Bladder microvascular endothelial cell (primary cell): ENCODE measurements around the gene OR8I2. TPM values are rescaled to one million over a fixed set of nuclear protein-coding genes. Genes with fewer than 3 reads are reported as not detected.

ENCODE experiments used
- total RNA-seq: library from RNA; depleted of rRNA; stranded (reverse); fragments of >200 nt; gene quantifications from 2 replicates; pipeline ENCODE4 v1.2.3, GENCODE V29; 2014

OR8I2 gene
- total RNA-seq: not detected in 2 replicates

DNA sequence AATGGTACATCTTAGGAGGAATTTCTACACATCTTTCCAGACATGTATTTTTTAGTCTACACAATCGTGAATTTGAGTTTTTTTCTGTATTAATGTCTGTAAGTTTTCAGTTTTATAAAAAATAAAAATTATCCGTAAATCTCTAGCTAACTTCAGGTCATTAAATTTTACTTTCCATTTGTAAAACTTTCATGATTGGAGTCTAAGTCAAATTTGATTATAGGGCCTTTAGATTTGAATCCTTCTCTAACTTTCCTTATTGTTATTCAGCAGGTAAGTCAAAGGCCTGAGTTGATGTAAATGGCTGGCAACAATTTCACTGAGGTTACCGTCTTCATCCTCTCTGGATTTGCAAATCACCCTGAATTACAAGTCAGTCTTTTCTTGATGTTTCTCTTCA lies at the start of gene OR8I2:
TSS of gene OR8I2 (plus strand) at position 301 of the 400 bp plus-strand sequence. CDS start at position 301, 0 bp downstream.

DNA sequence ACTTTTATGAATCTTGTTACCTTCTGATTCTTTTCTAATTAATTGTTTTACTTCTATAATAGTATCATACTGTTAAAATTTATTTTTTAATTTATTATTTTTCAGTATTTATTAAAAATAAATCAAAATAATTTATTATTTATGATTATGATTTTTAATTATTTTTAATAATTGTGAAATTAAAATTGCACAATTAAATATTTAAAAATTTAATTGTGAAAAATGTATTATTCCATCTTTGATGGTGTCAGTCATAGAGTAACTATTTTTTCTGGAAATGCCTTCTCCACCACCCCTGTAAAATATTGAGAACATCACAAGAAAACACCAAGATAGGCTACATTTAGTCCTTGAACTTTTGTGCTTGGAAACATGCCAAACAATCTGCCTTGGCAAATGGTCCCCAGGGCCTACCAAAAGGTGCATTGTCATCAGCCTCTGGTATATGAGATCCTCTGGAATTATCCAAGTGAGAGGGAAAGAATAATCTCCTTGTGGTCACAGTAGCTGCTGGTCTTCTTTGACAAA lies 10.2 kb downstream of the OR8I2 start, which contains the start of gene OR8H2:
TSS of gene OR8H2 (plus strand) at position 478 of the 528 bp plus-strand sequence. CDS start 1,356 bp downstream, outside the sequence.

DNA sequence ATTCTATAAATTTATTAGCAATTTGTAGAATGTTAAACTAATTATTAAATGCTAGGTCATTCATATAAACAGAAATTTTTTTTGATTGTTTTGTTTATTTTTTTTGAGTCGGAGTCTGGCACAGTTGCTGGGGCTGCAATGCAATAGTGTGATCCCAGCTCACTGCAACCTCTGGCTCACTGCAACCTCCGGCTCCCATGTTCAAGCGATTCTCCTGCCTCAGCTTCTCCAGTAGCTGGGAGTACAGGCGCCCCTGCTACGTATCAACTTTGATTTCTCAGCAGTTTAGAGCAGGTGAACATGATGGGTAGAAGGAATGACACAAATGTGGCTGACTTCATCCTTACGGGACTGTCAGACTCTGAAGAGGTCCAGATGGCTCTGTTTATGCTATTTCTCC lies 29.0 kb downstream of the OR8I2 start, which contains the start of gene OR8H3:
TSS of gene OR8H3 (plus strand) at position 301 of the 400 bp plus-strand sequence. CDS start at position 301, 0 bp downstream.

DNA sequence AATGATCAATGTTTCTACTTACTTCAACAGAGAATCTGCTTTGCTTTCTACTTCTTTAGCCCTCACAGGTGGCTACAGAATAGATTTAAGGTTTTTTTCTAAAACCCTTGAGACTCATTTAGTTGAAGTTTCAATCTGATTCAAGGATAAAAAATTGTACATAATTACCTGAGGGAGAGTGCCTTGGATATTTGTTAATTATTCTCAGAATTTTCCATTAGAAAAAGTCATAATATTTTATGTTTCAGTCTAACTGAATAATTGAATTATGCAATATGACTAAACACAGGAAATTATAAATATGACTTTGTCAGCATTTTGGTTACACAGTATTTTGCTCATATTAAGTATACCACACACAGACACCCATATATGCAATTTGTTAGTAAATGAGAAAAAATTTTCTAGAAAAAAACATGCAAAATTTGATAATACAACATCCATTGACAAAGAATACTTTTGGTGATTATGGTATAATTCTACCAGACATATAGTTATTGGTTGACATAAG lies 47.1 kb downstream of the OR8I2 start, which contains the start of gene OR8J3:
TSS of gene OR8J3 (minus strand) at position 51 of the 511 bp plus-strand sequence. CDS start 2,483 bp downstream, outside the sequence.

Other genes starting within 250 kb of the OR8I2 start
- not detected in 2 replicates for gene TRIM51, start 210.0 kb upstream of the OR8I2 start, total RNA-seq
- gene OR5W2, start 178.7 kb upstream of the OR8I2 start, total RNA-seq: not detected in 2 replicates
- gene OR5I1, start 156.9 kb upstream of the OR8I2 start, total RNA-seq: not detected in 2 replicates
- gene OR10AG1, start 123.4 kb upstream of the OR8I2 start, total RNA-seq: not detected in 2 replicates
- not detected in 2 replicates for gene OR5F1, start 98.7 kb upstream of the OR8I2 start, total RNA-seq
- not detected in 2 replicates for gene OR5AS1, start 65.7 kb upstream of the OR8I2 start, total RNA-seq
- gene OR8H2, start 10.4 kb downstream of the OR8I2 start, total RNA-seq: not detected in 2 replicates
- not detected in 2 replicates for gene OR8H3, start 29.1 kb downstream of the OR8I2 start, total RNA-seq
- not detected in 2 replicates for gene OR8J3, start 46.9 kb downstream of the OR8I2 start, total RNA-seq
- gene OR8K5, start 67.0 kb downstream of the OR8I2 start, total RNA-seq: not detected in 2 replicates
- not detected in 2 replicates for gene OR5J2, start 83.3 kb downstream of the OR8I2 start, total RNA-seq
- gene OR5T2, start 140.9 kb downstream of the OR8I2 start, total RNA-seq: not detected in 2 replicates
- gene OR5T3, start 158.9 kb downstream of the OR8I2 start, total RNA-seq: not detected in 2 replicates
- gene OR5T1, start 180.8 kb downstream of the OR8I2 start, total RNA-seq: not detected in 2 replicates
- not detected in 2 replicates for gene OR8H1, start 198.9 kb downstream of the OR8I2 start, total RNA-seq
- gene OR8K3, start 221.8 kb downstream of the OR8I2 start, total RNA-seq: not detected in 2 replicates